ELF-1 (cell line): ENCODE results near the gene CPT1B.

Experiments used
- DNase-seq: peaks from one replicate; pipeline ENCODE4 v3.0.0-alpha.2; 2016; ENCODE audit warnings: low read depth, low spot score

The CPT1B gene

GRCh38 chr22:50585781-50586180 is 7.6 kb upstream of the CPT1B start:
- DNase-seq = no peak

- no peak for DNase-seq
Measured at GRCh38 chr22:50585238-50585637, 7.0 kb upstream of the CPT1B start.

DNA sequence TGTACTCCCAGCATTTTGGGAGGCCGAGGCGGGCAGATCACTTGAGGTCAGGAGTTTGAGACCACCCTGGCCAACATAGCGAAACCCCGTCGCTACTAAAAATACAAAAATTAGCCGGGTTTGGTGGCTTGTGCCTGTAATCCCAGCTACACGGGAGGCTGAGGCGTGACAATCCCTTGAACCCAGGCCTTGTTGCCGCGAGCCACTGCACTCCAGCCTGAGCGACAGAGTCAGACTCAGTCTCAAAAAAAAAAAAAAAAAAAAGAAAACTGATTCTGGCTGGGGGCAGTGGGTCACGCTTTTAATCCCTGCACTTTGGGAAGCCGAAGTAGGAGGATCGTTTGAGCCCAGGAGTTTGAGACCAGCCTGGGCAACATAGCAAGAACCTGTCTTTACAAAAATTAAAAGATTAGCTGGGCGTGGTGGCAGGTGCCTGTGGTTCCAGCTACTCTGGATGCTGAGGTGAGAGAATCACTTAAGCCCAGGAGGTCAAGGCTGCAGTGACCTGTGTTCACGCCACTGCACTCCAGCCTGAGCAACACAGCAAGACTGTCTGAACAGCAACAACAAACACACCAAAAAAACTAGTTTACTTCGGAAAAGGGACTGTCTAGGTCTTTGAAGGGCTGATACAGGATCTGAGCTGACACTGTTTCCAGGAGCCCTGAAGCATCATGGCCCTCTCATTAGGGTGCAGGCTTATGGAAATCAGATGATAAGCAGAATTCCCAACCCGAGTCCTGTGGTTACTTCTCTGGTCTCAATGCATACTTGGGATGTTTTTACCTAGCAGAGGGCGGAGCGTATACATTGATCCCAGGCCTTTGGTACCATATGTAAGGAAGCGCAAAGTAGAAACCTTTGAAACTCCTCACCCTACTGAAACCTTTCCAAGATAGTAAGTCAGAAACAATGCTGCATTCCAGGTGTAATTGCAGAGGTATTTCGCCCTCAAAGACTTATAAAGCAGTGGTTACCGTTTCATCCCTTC is 6.2 kb upstream of the CPT1B start:
- peak; percentile 39 for DNase-seq

- DNase-seq = no peak
Measured at GRCh38 chr22:50583294-50583861, 5.2 kb upstream of the CPT1B start.

DNA sequence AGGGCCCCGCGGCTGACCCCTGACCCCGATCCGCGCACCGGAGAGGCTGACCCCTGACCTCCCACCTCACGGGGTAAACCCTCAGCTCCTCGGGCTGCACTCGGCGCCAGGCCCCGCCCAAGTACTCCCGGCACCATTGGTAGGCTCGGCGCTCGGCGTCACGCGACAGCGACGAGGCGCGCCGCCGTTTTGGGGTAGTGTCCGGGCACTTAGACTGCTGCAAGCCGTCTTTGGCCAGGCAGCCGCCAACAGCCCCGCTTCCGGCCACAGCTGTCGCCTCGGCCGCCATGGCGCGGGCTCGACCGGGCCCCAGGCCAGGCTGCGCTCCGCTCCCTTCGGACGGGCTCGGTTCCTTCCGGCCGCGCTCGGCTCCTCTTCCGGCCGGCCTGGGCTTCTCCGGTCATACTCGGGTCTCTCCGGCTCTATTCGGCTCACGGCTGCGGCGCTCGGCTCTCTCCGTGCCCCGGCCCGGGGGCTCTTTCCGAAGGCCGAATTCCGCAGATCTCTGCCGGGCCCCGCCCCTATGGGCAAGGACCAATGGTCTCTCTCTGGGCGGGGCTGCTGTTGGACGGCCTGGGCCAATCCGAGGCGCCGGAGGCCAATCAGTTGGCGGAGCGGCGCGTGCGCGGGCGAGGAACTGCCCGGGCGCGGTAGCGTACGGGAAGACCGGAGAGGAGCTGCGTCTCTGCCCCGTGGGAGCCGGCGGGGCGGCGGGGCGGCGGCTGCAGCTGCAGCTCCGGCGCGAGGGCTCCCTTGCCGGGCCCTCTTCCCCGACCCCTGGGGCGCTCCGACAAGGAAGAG is 4.5 kb upstream of the CPT1B start, which contains the start of gene CHKB:
Gene CHKB (minus strand): TSS at position 357 of the 801 bp plus-strand sequence. CDS start 68 bp downstream, at position 289.
- DNase-seq = peak; percentile 99

GRCh38 chr22:50581950-50582492 is 3.8 kb upstream of the CPT1B start:
- DNase-seq = peak; percentile 23

GRCh38 chr22:50581031-50581949 is 3.1 kb upstream of the CPT1B start:
- DNase-seq = no peak

GRCh38 chr22:50579752-50580151 is 1.5 kb upstream of the CPT1B start:
- no peak for DNase-seq

DNA sequence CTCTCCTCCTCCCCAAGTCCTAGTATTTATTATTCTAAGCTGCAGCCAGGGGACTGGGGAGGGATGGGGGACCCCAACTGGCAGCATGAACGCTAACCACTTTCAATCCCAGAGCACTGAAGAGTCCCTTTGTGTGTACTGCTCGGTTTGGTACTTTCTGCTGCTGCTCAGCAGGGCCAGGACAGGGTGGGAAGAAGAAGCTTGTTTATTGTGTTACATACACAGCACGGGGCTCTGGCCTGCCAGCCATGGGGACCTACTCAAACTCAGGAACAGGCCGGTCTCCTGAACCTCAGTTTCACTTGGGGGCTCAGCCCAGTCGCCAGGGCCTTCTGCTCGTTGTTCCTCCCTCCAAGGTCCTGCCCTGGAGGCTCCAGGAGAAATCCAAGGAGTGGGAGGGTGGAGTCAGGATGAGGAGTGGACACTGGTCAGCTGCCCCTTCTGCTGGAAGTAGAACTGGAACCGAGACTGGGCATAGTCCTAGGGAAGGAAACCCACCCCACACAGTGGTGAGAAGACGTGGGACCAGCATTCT is 616 bp upstream of the CPT1B start:
- no peak for DNase-seq

DNA sequence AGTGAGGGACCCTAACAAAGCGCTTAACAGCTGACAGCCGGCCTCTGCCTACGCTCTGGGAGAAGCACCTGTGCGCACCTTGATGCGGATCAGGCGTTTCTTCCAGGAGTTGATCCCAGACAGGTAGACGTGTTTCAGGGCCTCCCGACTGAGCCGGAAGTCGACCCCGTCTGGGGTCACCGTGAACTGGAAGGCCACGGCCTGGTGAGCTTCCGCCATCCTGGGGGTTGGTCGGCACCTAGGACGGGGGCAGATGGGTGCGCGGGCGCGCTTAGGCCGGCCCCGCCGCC is 585 bp downstream of the CPT1B start:
- DNase-seq = no peak

DNA sequence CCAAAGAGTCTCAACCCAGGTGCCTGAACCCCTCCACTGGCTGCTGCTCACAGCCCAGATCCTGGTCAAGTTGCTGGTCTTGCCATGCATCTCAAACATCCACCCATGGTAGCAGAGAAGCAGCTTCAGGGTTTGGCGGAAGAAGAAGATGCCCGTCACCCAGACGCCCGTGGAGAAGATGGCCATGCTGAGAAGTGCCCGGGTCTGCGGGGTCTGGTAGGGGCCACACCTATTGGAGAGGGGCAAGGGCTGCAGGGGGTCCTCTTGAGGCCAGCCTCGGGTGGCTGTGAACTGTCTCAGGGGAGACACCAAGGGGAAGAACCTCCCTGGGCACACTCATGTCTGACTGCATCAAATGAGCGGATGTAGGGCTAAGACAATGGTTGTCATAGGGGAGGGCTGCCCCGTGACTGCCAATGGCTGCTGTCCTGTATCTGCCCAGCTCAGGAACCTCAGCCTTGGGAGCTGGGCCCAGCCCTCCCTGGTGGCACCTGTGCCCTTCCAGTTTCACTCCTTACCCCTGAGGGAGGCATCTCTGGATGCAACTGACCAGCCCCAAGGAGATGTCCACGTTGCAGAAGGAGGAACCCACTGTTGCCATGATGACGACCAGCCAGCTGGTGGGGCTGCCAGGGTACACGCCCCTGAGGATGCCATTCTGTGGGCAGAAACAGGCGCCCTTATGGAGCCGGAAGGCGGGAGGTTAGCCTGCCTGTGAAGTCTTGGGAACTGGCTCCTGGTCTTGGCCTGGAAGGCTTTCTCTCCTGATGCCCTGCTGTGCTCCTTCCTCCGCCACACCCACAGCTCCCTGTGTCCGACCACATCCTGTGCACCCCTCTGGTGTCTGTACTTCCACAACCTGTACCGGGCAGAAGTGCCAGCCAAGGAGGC is 1.2 kb downstream of the CPT1B start:
- DNase-seq = no peak

- DNase-seq = peak; percentile 73
Measured at GRCh38 chr22:50576070-50576469, 2.2 kb downstream of the CPT1B start.

- no peak for DNase-seq
Measured at GRCh38 chr22:50575426-50575941, 2.7 kb downstream of the CPT1B start.

GRCh38 chr22:50574383-50574755 is 3.9 kb downstream of the CPT1B start:
- no peak for DNase-seq

GRCh38 chr22:50573491-50574382 is 4.5 kb downstream of the CPT1B start:
- DNase-seq = no peak

DNA sequence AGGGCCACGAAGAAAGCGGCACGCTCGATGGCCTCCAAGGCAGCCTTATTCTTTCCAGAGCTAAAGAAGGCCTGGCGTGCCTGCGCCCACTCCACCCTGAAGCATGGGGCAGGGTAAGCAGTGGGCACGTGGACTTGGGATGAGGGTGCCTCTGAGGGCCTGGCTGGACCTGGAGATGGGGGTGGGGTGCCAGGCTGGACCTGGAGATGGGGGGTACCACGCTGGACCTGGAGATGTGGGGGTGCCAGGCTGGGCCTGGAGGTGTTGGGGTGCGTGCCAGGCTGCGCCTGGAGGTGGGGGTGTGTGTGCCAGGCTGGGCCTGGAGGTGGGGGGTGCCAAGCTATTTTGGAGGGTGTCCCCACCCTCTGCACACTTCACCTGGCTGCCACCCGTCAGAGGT is 5.3 kb downstream of the CPT1B start:
- DNase-seq = no peak

GRCh38 chr22:50571264-50572175 is 6.7 kb downstream of the CPT1B start:
- no peak for DNase-seq
